VCaP (cell line): ENCODE results near the gene MAN2B2.

Source experiments
- H3K27ac ChIP-seq: fragments of 450-650 bp; 2 replicates; pipeline ENCODE4 v1.5.1; 2017
- CTCF ChIP-seq: fragments of 450-650 bp; conservative IDR thresholded peaks from 2 replicates; pipeline ENCODE4 v1.5.1; 2017; ENCODE audit warnings: mild to moderate bottlenecking, moderate library complexity

Gene MAN2B2

GRCh38 chr4:6574747-6575502, at the start of gene MAN2B2:
Gene MAN2B2 (plus strand): TSS chr4:6575189. CDS start chr4:6575211, 22 bp downstream.
- TF ChIP-seq CTCF: no peak
- peak within 1 kb of the TSS; percentile 53 for H3K27ac ChIP-seq

- no peak overlapping the region for H3K27ac ChIP-seq
- TF ChIP-seq CTCF: no peak
These were observed 49.5 kb upstream of the MAN2B2 start for GRCh38 chr4:6525474-6525873.

GRCh38 chr4:6526156-6526555, 48.8 kb upstream of the MAN2B2 start:
- no peak overlapping the region for H3K27ac ChIP-seq
- TF ChIP-seq CTCF: no peak

GRCh38 chr4:6526671-6527091, 48.3 kb upstream of the MAN2B2 start:
- H3K27ac ChIP-seq: no peak overlapping the region
- TF ChIP-seq CTCF: no peak

- no peak for TF ChIP-seq CTCF
- no peak overlapping the region for H3K27ac ChIP-seq
These were observed 47.7 kb upstream of the MAN2B2 start for GRCh38 chr4:6527259-6527658.

GRCh38 chr4:6527683-6528595, 47.0 kb upstream of the MAN2B2 start:
- H3K27ac ChIP-seq: no peak overlapping the region
- no peak for TF ChIP-seq CTCF

GRCh38 chr4:6529021-6529420, 46.0 kb upstream of the MAN2B2 start:
- TF ChIP-seq CTCF: no peak
- no peak overlapping the region for H3K27ac ChIP-seq
